CD14-positive monocyte (primary cell): ENCODE data around the gene OLFM1. TPM values are rescaled to one million over a fixed set of nuclear protein-coding genes. Genes with fewer than 3 reads are reported as not detected.

Source experiments
- DNase-seq, 3 donors: peaks; one replicate each; pipeline ENCODE4 v3.0.0-alpha.2; 2011 to 2022
- H2AFZ ChIP-seq: 2 replicates; pipeline ENCODE4 v1.6.0; 2012; ENCODE audit warnings: mild to moderate bottlenecking, low read depth, low read length, inconsistent platforms; ENCODE audit not compliant: insufficient read depth, poor library complexity, severe bottlenecking
- H3K27ac ChIP-seq, 2 donors: 1 replicate in 1 of 2; 2 replicates in 1 of 2; pipeline ENCODE4 v1.5.1; 2012 to 2013; ENCODE audit warnings: low read length in 2 of 2, control low read depth in 1 of 2, inconsistent platforms in 1 of 2, low read depth in 1 of 2, mild to moderate bottlenecking in 1 of 2
- H3K27me3 ChIP-seq, 2 donors: one replicate each; pipeline versions ENCODE4 v1.6.0 to v1.6.1; 2011 to 2013; ENCODE audit warnings: low read length in 2 of 2; ENCODE audit not compliant: control insufficient read depth in 2 of 2, insufficient read depth in 2 of 2
- H3K36me3 ChIP-seq, 2 donors: replicated peaks in 1 of 2; 1 replicate in 1 of 2; 2 replicates in 1 of 2; pipeline versions ENCODE4 v1.5.1 to v1.6.1; 2012 to 2013; ENCODE audit warnings: low read length in 2 of 2, control low read depth in 1 of 2, inconsistent platforms in 1 of 2, mild to moderate bottlenecking in 1 of 2; ENCODE audit not compliant: insufficient read depth in 2 of 2, control insufficient read depth in 1 of 2
- H3K4me1 ChIP-seq, 2 donors: 1 replicate in 1 of 2; 2 replicates in 1 of 2; pipeline versions ENCODE4 v1.5.1 to v1.6.1; 2012 to 2013; ENCODE audit warnings: low read length in 2 of 2, control low read depth in 1 of 2, inconsistent platforms in 1 of 2, mild to moderate bottlenecking in 1 of 2, moderate library complexity in 1 of 2; ENCODE audit not compliant: insufficient read depth in 2 of 2, control insufficient read depth in 1 of 2
- H3K4me2 ChIP-seq: replicated peaks from 2 replicates; pipeline ENCODE3; 2012; ENCODE audit warnings: low read length, moderate library complexity, mild to moderate bottlenecking; ENCODE audit not compliant: poor library complexity, severe bottlenecking; ENCODE audit errors: extremely low read depth
- H3K4me3 ChIP-seq, 3 experiments: fragments of 200-600 bp in 1 of 3; sonication (generic) in 1 of 3; replicated peaks in 1 of 3; 1 replicate in 2 of 3; 2 replicates in 1 of 3; pipeline ENCODE4 v1.5.1; 2011 to 2013; ENCODE audit warnings: low read length in 3 of 3, mild to moderate bottlenecking in 3 of 3, control low read depth in 2 of 3, low read depth in 2 of 3, inconsistent platforms in 1 of 3, moderate library complexity in 1 of 3
- H3K79me2 ChIP-seq: 2 replicates; pipeline ENCODE4 v1.6.0; 2012; ENCODE audit warnings: mild to moderate bottlenecking, control low read depth, inconsistent platforms, low read length, moderate library complexity; ENCODE audit not compliant: insufficient read depth
- H3K9ac ChIP-seq: 2 replicates; pipeline ENCODE4 v1.6.0; 2017; ENCODE audit warnings: low read length, mild to moderate bottlenecking; ENCODE audit not compliant: insufficient read depth, poor library complexity, severe bottlenecking
- H3K9me3 ChIP-seq, 2 donors: replicated peaks in 1 of 2; 1 replicate in 1 of 2; 2 replicates in 1 of 2; pipeline versions ENCODE4 v1.5.1 to v1.6.1; 2012 to 2013; ENCODE audit warnings: low read length in 2 of 2, control low read depth in 1 of 2; ENCODE audit not compliant: control insufficient read depth in 1 of 2, insufficient read depth in 1 of 2
- H4K20me1 ChIP-seq: 2 replicates; pipeline ENCODE4 v1.6.0; 2012; ENCODE audit warnings: mild to moderate bottlenecking, low read length, control low read depth, moderate library complexity; ENCODE audit not compliant: insufficient read depth
- H3K27ac Mint-ChIP-seq, 7 donors: one replicate each; pipeline ENCODE4 v1.8.0; 2020; ENCODE audit warnings: mild to moderate bottlenecking in 7 of 7, mixed read lengths in 7 of 7, moderate library complexity in 6 of 7, inconsistent platforms in 2 of 7
- H3K27me3 Mint-ChIP-seq, 3 donors: one replicate each; pipeline ENCODE4 v1.8.0; 2021 to 2022; ENCODE audit warnings: low read depth in 3 of 3, mild to moderate bottlenecking in 3 of 3, mixed read lengths in 3 of 3, moderate library complexity in 3 of 3, inconsistent platforms in 1 of 3
- H3K36me3 Mint-ChIP-seq, 2 donors: one replicate each; pipeline ENCODE4 v1.8.0; 2020; ENCODE audit warnings: mixed read lengths in 2 of 2, inconsistent platforms in 1 of 2, mild to moderate bottlenecking in 1 of 2
- H3K4me1 Mint-ChIP-seq: one replicate; pipeline ENCODE4 v1.8.0; 2020; ENCODE audit warnings: mild to moderate bottlenecking, mixed read lengths
- H3K4me3 Mint-ChIP-seq, 2 donors: one replicate each; pipeline ENCODE4 v1.8.0; 2020; ENCODE audit warnings: mild to moderate bottlenecking in 2 of 2, mixed read lengths in 2 of 2, moderate library complexity in 1 of 2
- H3K9me3 Mint-ChIP-seq, 7 donors: one replicate each; pipeline ENCODE4 v1.8.0; 2020 to 2022; ENCODE audit warnings: mixed read lengths in 7 of 7, mild to moderate bottlenecking in 6 of 7, moderate library complexity in 6 of 7, inconsistent platforms in 2 of 7
- WGBS: methylation state at CpG from one replicate; pipeline ENCODE4 v1.1.5; 2013; ENCODE audit warnings: missing lambda C conversion rate; ENCODE audit not compliant: insufficient coverage; 5-methylcytosine and 5-hydroxymethylcytosine counted together
- intact Hi-C, 2 donors: fragments of 100-400 bp; cut with micrococcal nuclease; formaldehyde crosslinking; loops; one replicate each; pipeline versions ENCODE4 v1.15.0 to v1.15.1; 2023
- polyA plus RNA-seq, 3 donors: library from polyadenylated mRNA; depleted of rRNA in 1 of 3; unstranded in 2 of 3; stranded (reverse) in 1 of 3; fragments of 300-500 nt in 2 of 3; fragments of >200 nt in 1 of 3; fragmentation: Illumina TruSeq in 2 of 3; gene quantifications; 1 replicate in 2 of 3; 2 replicates in 1 of 3; pipeline ENCODE4 v1.2.3, GENCODE V29; 2012 to 2021
- TF ChIP-seq, protein P1 (sequence below): fragments of 200-600 bp; IDR thresholded peaks from one replicate; pipeline ENCODE4 v1.8.0; 2022; ENCODE audit warnings: antibody characterized with exemption, mild to moderate bottlenecking

The OLFM1 gene
- polyA plus RNA-seq, 3 donors = 7.6 to 10.9 (median 9.4) TPM

DNA sequence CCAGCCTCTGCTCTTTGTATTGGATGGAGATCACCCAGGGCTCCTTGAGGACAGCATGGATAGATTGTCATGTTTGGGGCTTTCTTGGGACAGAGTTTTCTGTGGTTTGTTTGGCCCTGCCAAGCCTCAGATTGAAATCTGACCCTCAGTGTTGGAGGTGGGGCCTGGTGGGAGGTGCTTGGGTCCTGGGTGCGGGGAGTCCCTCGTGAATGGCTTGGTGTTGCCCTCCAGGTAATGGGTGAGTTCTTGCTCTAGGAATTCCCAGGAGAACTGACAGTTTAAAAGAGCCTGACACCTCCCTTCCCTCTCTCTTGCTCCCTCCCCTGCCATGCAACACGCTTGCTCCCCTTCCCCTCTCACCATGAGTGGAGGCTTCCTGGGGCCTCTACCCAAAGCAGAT lies 48.6 kb upstream of the OLFM1 start:
- TF ChIP-seq, protein P1, sequence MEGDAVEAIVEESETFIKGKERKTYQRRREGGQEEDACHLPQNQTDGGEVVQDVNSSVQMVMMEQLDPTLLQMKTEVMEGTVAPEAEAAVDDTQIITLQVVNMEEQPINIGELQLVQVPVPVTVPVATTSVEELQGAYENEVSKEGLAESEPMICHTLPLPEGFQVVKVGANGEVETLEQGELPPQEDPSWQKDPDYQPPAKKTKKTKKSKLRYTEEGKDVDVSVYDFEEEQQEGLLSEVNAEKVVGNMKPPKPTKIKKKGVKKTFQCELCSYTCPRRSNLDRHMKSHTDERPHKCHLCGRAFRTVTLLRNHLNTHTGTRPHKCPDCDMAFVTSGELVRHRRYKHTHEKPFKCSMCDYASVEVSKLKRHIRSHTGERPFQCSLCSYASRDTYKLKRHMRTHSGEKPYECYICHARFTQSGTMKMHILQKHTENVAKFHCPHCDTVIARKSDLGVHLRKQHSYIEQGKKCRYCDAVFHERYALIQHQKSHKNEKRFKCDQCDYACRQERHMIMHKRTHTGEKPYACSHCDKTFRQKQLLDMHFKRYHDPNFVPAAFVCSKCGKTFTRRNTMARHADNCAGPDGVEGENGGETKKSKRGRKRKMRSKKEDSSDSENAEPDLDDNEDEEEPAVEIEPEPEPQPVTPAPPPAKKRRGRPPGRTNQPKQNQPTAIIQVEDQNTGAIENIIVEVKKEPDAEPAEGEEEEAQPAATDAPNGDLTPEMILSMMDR = no peak
- Histone ChIP-seq H3K9ac (no peak overlapping the region), H3K27ac (no peak overlapping the region), H3K4me1 (no peaks in the 10 kb centered on the region), H2AFZ (no peak overlapping the region), H3K9me3 (no peaks in the 10 kb centered on the region), H3K36me3 (no peaks in the 10 kb centered on the region), H4K20me1 (no peaks in the 10 kb centered on the region), H3K27me3 (no peaks in the 10 kb centered on the region), H3K4me3 (no peak overlapping the region), H3K79me2 (no peaks in the 10 kb centered on the region), H3K4me2 (no peak overlapping the region)
- peaks cover 0 to 2% (median 0%) of the 10 kb centered on the region in 7 donors for H3K9me3 Mint-ChIP-seq
- no peak overlapping the region for H3K4me3 Mint-ChIP-seq
- no peak for DNase-seq
- H3K36me3 Mint-ChIP-seq = no peaks in the 10 kb centered on the region
- peaks cover 8 to 20% (median 15%) of the 10 kb centered on the region in 3 donors for H3K27me3 Mint-ChIP-seq
- intact Hi-C loops = no loop called here
- 50% methylated on average over 1 of the region's 3 CpGs for WGBS
- no peaks in the 10 kb centered on the region for H3K4me1 Mint-ChIP-seq
- H3K27ac Mint-ChIP-seq = no peak overlapping the region

- H3K27me3 ChIP-seq = no peaks in the 10 kb centered on the region
- Mint-ChIP-seq H3K4me1 (no peaks in the 10 kb centered on the region), H3K27me3 (peaks cover 8 to 23% (median 15%) of the 10 kb centered on the region in 3 donors), H3K27ac (no peak overlapping the region), H3K36me3 (no peaks in the 10 kb centered on the region), H3K9me3 (peaks cover 0 to 2% (median 0%) of the 10 kb centered on the region in 7 donors), H3K4me3 (no peak overlapping the region)
- H3K4me2 ChIP-seq = no peak overlapping the region
- H2AFZ ChIP-seq = no peak overlapping the region
- no peak overlapping the region for H3K27ac ChIP-seq
- H3K4me1 ChIP-seq = no peaks in the 10 kb centered on the region
- H3K9me3 ChIP-seq = no peaks in the 10 kb centered on the region
- DNase-seq = no peak
- no peak overlapping the region for H3K9ac ChIP-seq
- no peaks in the 10 kb centered on the region for H3K36me3 ChIP-seq
- TF ChIP-seq, protein P1 = no peak
- WGBS = 89% methylated on average over 14 of the region's 14 CpGs
- H4K20me1 ChIP-seq = no peaks in the 10 kb centered on the region
- no peak overlapping the region for H3K4me3 ChIP-seq
- H3K79me2 ChIP-seq = no peaks in the 10 kb centered on the region
- intact Hi-C loops = no loop called here
Observed at GRCh38 chr9:135039266-135039870, 48.1 kb upstream of the OLFM1 start.
